Measurements from ENCODE around the gene TMEM255B. TPM values are rescaled to one million over a fixed set of nuclear protein-coding genes. Genes with fewer than 3 reads are reported as not detected.

Gene TMEM255B
- total and polyA plus RNA-seq, 2 of the 4 experiments (the other 2 are of a cell fraction): 0.36 to 0.94 TPM

GRCh38 chr13:113808058-113808834 lies 49.2 kb downstream of the TMEM255B start:
- dilution Hi-C loops (cut with HindIII; ENCODE audit: low sequenced_read_pairs, unreplicated experiment): no loop called here
- H4K91ac ChIP-seq (ENCODE audit: insufficient read depth, low read depth, low read length): no peak overlapping the region
- no peak overlapping the region for H2AK5ac ChIP-seq (ENCODE audit: low read depth, low read length)
- 89% methylated on average over 2 of the region's 12 CpGs; no CpG with 5 or more reads in 1 of the 2 experiments for WGBS, 2 experiments (ENCODE audit: extremely low coverage in 2 of 2, insufficient read length in 1 of 2)
- no peak overlapping the region for H2BK5ac ChIP-seq (ENCODE audit: low read depth, low read length, poor library complexity, severe bottlenecking)
- no TSS peak for BruUV-seq (replicated peaks)
- ATAC-seq (ENCODE audit: low read depth): no peak
- TF ChIP-seq CTCF (conservative IDR thresholded peaks at IDR 0.05; ENCODE audit: low read depth, low read length): no peak
- TF ChIP-seq USF2 (IDR thresholded peaks at IDR 0.05; ENCODE audit: low read depth, low read length): no peak
- no peak for TF ChIP-seq MXI1 (IDR thresholded peaks at IDR 0.05; ENCODE audit: borderline replicate concordance, low read depth, low read length)
- no peak for TF ChIP-seq SMC3 (IDR thresholded peaks at IDR 0.05; ENCODE audit: low read depth, low read length)
- no peak for TF ChIP-seq CHD1 (IDR thresholded peaks at IDR 0.05; ENCODE audit: low read depth, low read length)
- no peak for TF ChIP-seq POLR2A (IDR thresholded peaks at IDR 0.05; ENCODE audit: low read depth, low read length)
- TF ChIP-seq NFE2L2 (IDR thresholded peaks at IDR 0.05; ENCODE audit: low read depth, low read length): no peak
- no peak for TF ChIP-seq RAD21 (IDR thresholded peaks at IDR 0.05; ENCODE audit: low read length)
- no peak for TF ChIP-seq ELK1 (IDR thresholded peaks at IDR 0.05; ENCODE audit: borderline replicate concordance, low read depth, low read length)
- no peak for TF ChIP-seq RCOR1 (IDR thresholded peaks at IDR 0.05; ENCODE audit: insufficient replicate concordance, low read length)
- TF ChIP-seq CEBPB (IDR thresholded peaks at IDR 0.05; ENCODE audit: low read depth, low read length): no peak
- TF ChIP-seq BHLHE40 (IDR thresholded peaks at IDR 0.05; ENCODE audit: low read depth, low read length): no peak
- TF ChIP-seq MAFK (IDR thresholded peaks at IDR 0.05; ENCODE audit: low read depth, low read length): no peak
- no peak for TF ChIP-seq FOS (IDR thresholded peaks at IDR 0.05; ENCODE audit: low read depth, low read length)
- TF ChIP-seq RFX5 (IDR thresholded peaks at IDR 0.05; ENCODE audit: low read depth, low read length): no peak
- no peak for TF ChIP-seq MAZ (IDR thresholded peaks at IDR 0.05; ENCODE audit: borderline replicate concordance, low read depth, low read length)
- no peaks in the 10 kb centered on the region for H3K9me1 ChIP-seq (ENCODE audit: insufficient read depth, low read length)
- H3K18ac ChIP-seq (ENCODE audit: low read depth, low read length): no peak overlapping the region
- H3K9me3 ChIP-seq (ENCODE audit: control insufficient read depth, insufficient read depth, low read length): peaks cover 17% of the 10 kb centered on the region
- H3K36me3 ChIP-seq (ENCODE audit: control insufficient read depth, insufficient read depth, low read length): no peaks in the 10 kb centered on the region
- in situ Hi-C loops (cut with MboI; ENCODE audit: low sequenced_read_pairs): no loop called here
- CTCF ChIA-PET: no interaction called here
- H3K14ac ChIP-seq (replicated peaks; ENCODE audit: low read depth, low read length): no peak overlapping the region
- H3K79me1 ChIP-seq (ENCODE audit: low read depth in 1 of 2, low read length in 2 of 2): 0 out of 4 replicates have a peak, but pooled peaks cover 0 to 1% of the 10 kb centered on the region in 2 experiments
- no peak overlapping the region for H2BK120ac ChIP-seq (ENCODE audit: low read depth, low read length)
- H3K4me3 ChIP-seq (ENCODE audit: insufficient read depth, low read depth, low read length): no peak overlapping the region
- H3K27me3 ChIP-seq (ENCODE audit: control insufficient read depth, insufficient read depth, low read length): no peaks in the 10 kb centered on the region
- H3K56ac ChIP-seq (ENCODE audit: extremely low read depth, insufficient read depth, low read length): no peak overlapping the region
- H3K4me2 ChIP-seq (ENCODE audit: low read depth, low read length): no peak overlapping the region
- H4K5ac ChIP-seq (ENCODE audit: low read depth, low read length): no peak overlapping the region
- no peak overlapping the region for H4K8ac ChIP-seq (ENCODE audit: low read depth in 2 of 2, low read length in 2 of 2)
- POLR2A ChIA-PET (ENCODE audit: unreplicated experiment): no interaction called here
- no peak overlapping the region for H2BK20ac ChIP-seq (ENCODE audit: low read depth, low read length)
- no peak overlapping the region for H2AK9ac ChIP-seq (replicated peaks; ENCODE audit: low read depth, low read length, poor library complexity)
- no peak overlapping the region for H3K9ac ChIP-seq (ENCODE audit: low read depth, low read length)
- H2AFZ ChIP-seq (replicated peaks; ENCODE audit: low read length, poor library complexity): no peak overlapping the region
- no peak overlapping the region for H3K23ac ChIP-seq (ENCODE audit: low read depth, low read length)
- H2BK15ac ChIP-seq (ENCODE audit: low read depth, low read length): no peak overlapping the region
- H3K27ac ChIP-seq (ENCODE audit: insufficient read depth, low read length): no peak overlapping the region
- H4K20me1 ChIP-seq (ENCODE audit: insufficient read depth, low read length): no peaks in the 10 kb centered on the region
- DNase-seq: no peak
- intact Hi-C loops (cut with micrococcal nuclease): no loop called here
- no peak overlapping the region for H3K4ac ChIP-seq (ENCODE audit: low read depth, low read length)
- no peaks in the 10 kb centered on the region for H3K4me1 ChIP-seq (ENCODE audit: control insufficient read depth, insufficient read depth, low read length)

All from IMR-90 (cell line).